Activated CD8-positive, alpha-beta T cell treated with anti-CD3 and anti-CD28 coated beads for 36 hours (primary cell): ENCODE results near the gene LRRC72. TPM values are rescaled to one million over a fixed set of nuclear protein-coding genes. Genes with fewer than 3 reads are reported as not detected.

Experiments used
- ATAC-seq: fragments of 200-7000 bp; cut with Tn5 transposase; one replicate; pipeline ENCODE4 v1.10.0; 2021; ENCODE audit warnings: mild to moderate bottlenecking, moderate library complexity
- CTCF ChIA-PET: fragments of 350-600 bp; sonication (Branson Sonifier 250); formaldehyde crosslinking; loops from one replicate; lab custom pipeline; 2021; ENCODE audit warnings: antibody characterized with exemption; lab: Charles Lee
- POLR2A ChIA-PET: fragments of 350-600 bp; sonication (Branson Sonifier 250); formaldehyde crosslinking; loops from one replicate; lab custom pipeline; 2021; ENCODE audit warnings: antibody characterized with exemption; lab: Charles Lee
- DNase-seq: peaks from one replicate; pipeline ENCODE4 v3.0.0-alpha.2; 2020
- H3K27ac Mint-ChIP-seq: one replicate; pipeline ENCODE4 v1.8.0; 2021; ENCODE audit warnings: mild to moderate bottlenecking, mixed read lengths
- H3K27me3 Mint-ChIP-seq: one replicate; pipeline ENCODE4 v1.8.0; 2021; ENCODE audit warnings: mixed read lengths
- H3K36me3 Mint-ChIP-seq: one replicate; pipeline ENCODE4 v1.8.0; 2021; ENCODE audit warnings: low read depth, mixed read lengths
- H3K4me1 Mint-ChIP-seq: one replicate; pipeline ENCODE4 v1.8.0; 2021; ENCODE audit warnings: low read depth, mixed read lengths
- H3K4me3 Mint-ChIP-seq: one replicate; pipeline ENCODE4 v1.8.0; 2021; ENCODE audit warnings: mild to moderate bottlenecking, moderate library complexity, mixed read lengths
- H3K9me3 Mint-ChIP-seq: one replicate; pipeline ENCODE4 v1.8.0; 2021; ENCODE audit warnings: mixed read lengths
- intact Hi-C: fragments of 100-400 bp; cut with micrococcal nuclease; formaldehyde crosslinking; loops from one replicate; pipeline ENCODE4 v1.10.0; 2022
- total RNA-seq, 2 experiments: library from RNA; stranded (reverse); gene quantifications; one replicate each; pipeline ENCODE4 v1.2.3, GENCODE V29; 2021
- TF ChIP-seq, protein P1 (sequence below): fragments of 200-600 bp; IDR thresholded peaks from one replicate; pipeline ENCODE4 v1.8.0; 2022; ENCODE audit warnings: antibody characterized with exemption, mild to moderate bottlenecking

The LRRC72 gene
- total RNA-seq, 2 experiments from 2014 or later = not detected

DNA sequence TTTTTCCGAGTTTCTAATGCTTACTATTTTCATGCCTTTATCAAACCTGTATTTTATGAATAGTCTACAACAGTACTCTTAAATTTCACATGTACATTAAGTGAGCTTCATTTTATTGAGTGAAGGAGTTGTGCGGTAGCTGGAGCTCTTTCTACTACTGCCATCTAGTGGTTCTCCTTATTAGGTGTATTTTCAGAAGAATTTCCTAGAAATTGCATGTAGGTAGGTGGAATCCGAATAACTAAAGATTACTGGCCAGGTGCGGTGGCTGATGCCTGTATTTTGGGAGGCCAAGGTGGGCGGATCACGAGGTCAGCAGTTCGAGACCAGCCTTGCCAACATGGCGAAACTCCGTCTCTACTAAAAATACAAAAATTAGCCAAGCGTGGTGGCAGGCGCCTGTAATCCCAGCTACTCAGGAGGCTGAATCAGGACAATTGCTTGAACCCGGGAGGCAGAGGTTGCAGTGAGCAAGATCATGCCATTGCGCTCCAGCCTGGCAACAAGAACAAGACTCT is 38.3 kb downstream of the LRRC72 start:
- CTCF ChIA-PET = interaction anchor here (0.6 to 3.3 kb wide), 54 partner anchors 8 to 708 kb away, joined by 3 to 63 read pairs (median 4); partner anchors contain the start of gene CRPPA
- peak; percentile 68 for ATAC-seq
- Mint-ChIP-seq H3K27me3 (peaks cover 4% of the 10 kb centered on the region), H3K36me3 (no peaks in the 10 kb centered on the region), H3K4me3 (no peak overlapping the region), H3K4me1 (peaks cover 21% of the 10 kb centered on the region), H3K27ac (peak overlapping the region; percentile 55), H3K9me3 (no peaks in the 10 kb centered on the region)
- POLR2A ChIA-PET = interaction anchor here (0.6 to 2.6 kb wide), 3 partner anchors 144 to 487 kb away, joined by 3 to 9 read pairs (median 3); partner anchors contain the start of gene CRPPA
- TF ChIP-seq, protein P1, sequence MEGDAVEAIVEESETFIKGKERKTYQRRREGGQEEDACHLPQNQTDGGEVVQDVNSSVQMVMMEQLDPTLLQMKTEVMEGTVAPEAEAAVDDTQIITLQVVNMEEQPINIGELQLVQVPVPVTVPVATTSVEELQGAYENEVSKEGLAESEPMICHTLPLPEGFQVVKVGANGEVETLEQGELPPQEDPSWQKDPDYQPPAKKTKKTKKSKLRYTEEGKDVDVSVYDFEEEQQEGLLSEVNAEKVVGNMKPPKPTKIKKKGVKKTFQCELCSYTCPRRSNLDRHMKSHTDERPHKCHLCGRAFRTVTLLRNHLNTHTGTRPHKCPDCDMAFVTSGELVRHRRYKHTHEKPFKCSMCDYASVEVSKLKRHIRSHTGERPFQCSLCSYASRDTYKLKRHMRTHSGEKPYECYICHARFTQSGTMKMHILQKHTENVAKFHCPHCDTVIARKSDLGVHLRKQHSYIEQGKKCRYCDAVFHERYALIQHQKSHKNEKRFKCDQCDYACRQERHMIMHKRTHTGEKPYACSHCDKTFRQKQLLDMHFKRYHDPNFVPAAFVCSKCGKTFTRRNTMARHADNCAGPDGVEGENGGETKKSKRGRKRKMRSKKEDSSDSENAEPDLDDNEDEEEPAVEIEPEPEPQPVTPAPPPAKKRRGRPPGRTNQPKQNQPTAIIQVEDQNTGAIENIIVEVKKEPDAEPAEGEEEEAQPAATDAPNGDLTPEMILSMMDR = peak; percentile 79
- intact Hi-C loops = loop anchor here (1.0 to 10.0 kb wide), 3 partner anchors 133 to 486 kb away; no protein-coding TSS in a partner anchor
- DNase-seq = peak; percentile 46

DNA sequence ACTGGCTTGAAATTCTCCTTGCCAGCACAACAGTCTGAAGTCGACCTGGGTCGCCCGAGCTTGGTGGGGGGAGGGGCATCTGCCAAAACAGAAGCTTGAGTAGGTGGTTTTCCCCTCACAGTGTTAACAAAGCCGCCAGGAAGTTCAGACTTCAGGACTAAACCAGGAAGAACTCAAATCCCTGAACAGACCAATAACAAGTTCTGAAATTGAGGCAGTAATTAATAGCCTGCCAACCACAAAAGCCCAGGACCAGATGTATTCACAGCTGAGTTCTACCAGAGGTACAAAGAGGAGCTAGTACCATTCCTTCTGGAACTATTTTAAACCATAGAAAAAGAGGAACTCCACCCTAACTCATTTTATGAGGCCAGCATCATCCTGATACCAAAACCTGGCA is 45.3 kb downstream of the LRRC72 start:
- H3K27me3 Mint-ChIP-seq = peaks cover 6% of the 10 kb centered on the region

DNA sequence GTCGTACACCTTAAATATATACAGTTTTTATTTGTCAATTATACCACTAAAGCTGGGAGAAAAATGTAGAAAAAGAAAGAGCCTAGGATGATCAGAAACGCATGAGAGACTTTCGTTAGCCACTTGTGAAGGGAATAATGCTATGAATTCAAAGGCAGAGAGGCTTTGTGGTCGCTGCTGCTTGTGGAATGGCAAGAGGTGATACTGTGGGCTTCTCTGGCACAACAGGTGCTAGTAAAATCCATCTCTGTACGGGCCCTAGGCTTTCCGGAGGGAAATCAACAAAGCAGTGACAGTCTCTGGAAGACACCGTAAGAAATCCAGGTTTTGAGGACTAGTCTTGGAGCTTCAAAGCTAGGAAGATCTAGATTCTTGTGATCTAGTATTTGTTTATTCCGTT is 52.6 kb downstream of the LRRC72 start:
- ChIA-PET CTCF (no interaction called here), POLR2A (no interaction called here)
- no peak overlapping the region for H3K27ac Mint-ChIP-seq
- no peak overlapping the region for H3K4me3 Mint-ChIP-seq
- H3K27me3 Mint-ChIP-seq = no peaks in the 10 kb centered on the region
- H3K36me3 Mint-ChIP-seq = no peaks in the 10 kb centered on the region
- intact Hi-C loops = no loop called here
- ATAC-seq = no peak
- TF ChIP-seq, protein P1 = no peak
- no peak for DNase-seq
- H3K9me3 Mint-ChIP-seq = no peaks in the 10 kb centered on the region
- H3K4me1 Mint-ChIP-seq = no peaks in the 10 kb centered on the region

More for the DNA sequence above, 45.3 kb downstream of the LRRC72 start:
- peaks cover 2% of the 10 kb centered on the region for H3K36me3 Mint-ChIP-seq
- no peak overlapping the region for H3K27ac Mint-ChIP-seq
- CTCF ChIA-PET = no interaction called here
- TF ChIP-seq, protein P1 = no peak
- H3K4me3 Mint-ChIP-seq = no peak overlapping the region
- POLR2A ChIA-PET = no interaction called here
- H3K4me1 Mint-ChIP-seq = no peaks in the 10 kb centered on the region
- ATAC-seq (no peak), DNase-seq (no peak)
- intact Hi-C loops = no loop called here
- H3K9me3 Mint-ChIP-seq = peaks cover 2% of the 10 kb centered on the region

DNA sequence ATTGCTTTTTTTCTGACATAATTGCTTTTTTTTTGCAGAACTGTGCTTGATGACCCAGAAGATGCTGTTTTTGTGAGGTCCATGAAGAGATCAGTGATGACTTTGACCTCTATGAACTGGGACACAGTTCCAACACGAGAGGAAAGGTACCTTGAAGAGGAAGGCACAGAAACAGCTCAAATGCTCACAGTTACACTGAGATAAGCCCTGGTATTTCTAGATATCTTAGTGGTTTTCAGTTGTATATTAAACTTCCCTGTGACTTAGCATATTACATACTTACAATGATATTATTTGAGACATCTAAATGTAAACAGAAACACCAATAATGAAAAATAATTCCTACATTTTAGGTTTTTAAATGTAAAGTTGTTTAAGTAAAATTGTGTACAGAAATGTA is 54.7 kb downstream of the LRRC72 start:
- H3K27me3 Mint-ChIP-seq = peaks cover 4% of the 10 kb centered on the region
- intact Hi-C loops = no loop called here
- no peaks in the 10 kb centered on the region for H3K4me1 Mint-ChIP-seq
- no peak for DNase-seq
- H3K9me3 Mint-ChIP-seq = no peaks in the 10 kb centered on the region
- ChIA-PET POLR2A (no interaction called here), CTCF (no interaction called here)
- H3K4me3 Mint-ChIP-seq = no peak overlapping the region
- H3K27ac Mint-ChIP-seq = no peak overlapping the region
- no peaks in the 10 kb centered on the region for H3K36me3 Mint-ChIP-seq
- TF ChIP-seq, protein P1 = no peak
- no peak for ATAC-seq

DNA sequence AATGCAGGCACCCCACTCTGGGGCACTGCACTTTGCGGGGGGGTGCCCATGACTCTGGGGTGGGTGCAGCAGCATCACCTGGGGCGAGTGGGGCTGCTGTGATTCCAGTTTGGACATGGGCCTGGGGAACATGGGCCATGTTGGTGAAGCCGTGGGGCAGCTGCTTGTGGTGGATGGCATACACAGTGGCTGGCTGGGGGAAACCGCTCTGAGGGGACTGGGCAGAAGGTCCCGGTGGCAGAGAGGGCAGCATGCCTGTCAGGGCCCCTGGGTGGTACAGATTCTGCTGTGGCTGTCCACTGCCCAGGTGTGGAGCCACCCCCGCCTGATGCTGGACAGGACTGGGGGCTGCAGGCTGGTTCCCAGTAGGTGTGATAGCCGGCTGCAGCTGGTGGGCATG is 57.2 kb downstream of the LRRC72 start:
- ATAC-seq (no peak), DNase-seq (no peak)
- TF ChIP-seq, protein P1 = no peak
- ChIA-PET POLR2A (interaction anchor here (0.6 kb wide), 1 partner anchor 160 kb away, joined by 3 read pairs; no protein-coding TSS in a partner anchor), CTCF (no interaction called here)
- peaks cover 4% of the 10 kb centered on the region for H3K27me3 Mint-ChIP-seq
- no peaks in the 10 kb centered on the region for H3K4me1 Mint-ChIP-seq
- no peak overlapping the region for H3K27ac Mint-ChIP-seq
- H3K4me3 Mint-ChIP-seq = no peak overlapping the region
- H3K36me3 Mint-ChIP-seq = no peaks in the 10 kb centered on the region
- intact Hi-C loops = no loop called here
- no peaks in the 10 kb centered on the region for H3K9me3 Mint-ChIP-seq
